Measurements from ENCODE around the gene SCGB2B2.
"Not testable (repeated sequence)": the region's sequence is repeated elsewhere in the genome, so short reads cannot be mapped to it uniquely, and the experiment has no call there.

Gene SCGB2B2

GRCh38 chr19:34692549-34692948 lies 15.6 kb upstream of the SCGB2B2 start:
- no peak for DNase-seq (ENCODE audit: low read depth, low spot score)
- no peak for TF ChIP-seq FOXP2 (optimal IDR thresholded peaks at IDR 0.05; ENCODE audit: control extremely low read depth, extremely low read length, insufficient read depth)
- no peak for TF ChIP-seq EZH2 (IDR thresholded peaks at IDR 0.05)
- TF ChIP-seq POLR2AphosphoS5 (IDR thresholded peaks at IDR 0.05; ENCODE audit: borderline replicate concordance, low read depth, low read length) = no peak
- no peak overlapping the region for H3K4me3 ChIP-seq
- H3K36me3 ChIP-seq (ENCODE audit: insufficient read depth, low read length) = no peaks in the 10 kb centered on the region
- H3K9me3 ChIP-seq (ENCODE audit: low read depth, low read length) = no peaks in the 10 kb centered on the region
- no peak overlapping the region for H3K27ac ChIP-seq
- no peak overlapping the region for H3K9ac ChIP-seq (ENCODE audit: insufficient read length)

- H3K9me3 ChIP-seq (ENCODE audit: low read depth, low read length) = peaks cover 6% of the 10 kb centered on the region; the same call in 1 of the 2 replicates
- TF ChIP-seq POLR2AphosphoS5 (IDR thresholded peaks at IDR 0.05; ENCODE audit: borderline replicate concordance, low read depth, low read length) (no peak), FOXP2 (optimal IDR thresholded peaks at IDR 0.05; ENCODE audit: control extremely low read depth, extremely low read length, insufficient read depth) (no peak), EZH2 (IDR thresholded peaks at IDR 0.05) (no peak)
- no peak overlapping the region for H3K4me3 ChIP-seq
- no peaks in the 10 kb centered on the region; the same call in 1 of the 2 replicates for H3K36me3 ChIP-seq (ENCODE audit: insufficient read depth, low read length)
- no peak overlapping the region for H3K9ac ChIP-seq (ENCODE audit: insufficient read length)
- H3K27ac ChIP-seq = no peak overlapping the region
- DNase-seq (ENCODE audit: low read depth, low spot score) = no peak
Observed at GRCh38 chr19:34690372-34690771, 13.4 kb upstream of the SCGB2B2 start.

GRCh38 chr19:34688592-34688991 lies 11.6 kb upstream of the SCGB2B2 start:
- Histone ChIP-seq H3K27ac (no peak overlapping the region), H3K9ac (ENCODE audit: insufficient read length) (no peak overlapping the region), H3K9me3 (ENCODE audit: low read depth, low read length) (peaks cover 10% of the 10 kb centered on the region), H3K36me3 (ENCODE audit: insufficient read depth, low read length) (peaks cover 15% of the 10 kb centered on the region), H3K4me3 (no peak overlapping the region)
- TF ChIP-seq POLR2AphosphoS5 (IDR thresholded peaks at IDR 0.05; ENCODE audit: borderline replicate concordance, low read depth, low read length) (no peak), FOXP2 (optimal IDR thresholded peaks at IDR 0.05; ENCODE audit: control extremely low read depth, extremely low read length, insufficient read depth) (no peak), EZH2 (IDR thresholded peaks at IDR 0.05) (no peak)
- DNase-seq (ENCODE audit: low read depth, low spot score) = no peak

- no peak for TF ChIP-seq FOXP2 (optimal IDR thresholded peaks at IDR 0.05; ENCODE audit: control extremely low read depth, extremely low read length, insufficient read depth)
- TF ChIP-seq POLR2AphosphoS5 (IDR thresholded peaks at IDR 0.05; ENCODE audit: borderline replicate concordance, low read depth, low read length) = no peak
- no peak for TF ChIP-seq EZH2 (IDR thresholded peaks at IDR 0.05)
- no peak for DNase-seq (ENCODE audit: low read depth, low spot score)
- Histone ChIP-seq H3K36me3 (ENCODE audit: insufficient read depth, low read length) (peaks cover 28% of the 10 kb centered on the region), H3K9ac (ENCODE audit: insufficient read length) (no peak overlapping the region), H3K9me3 (ENCODE audit: low read depth, low read length) (peaks cover 17% of the 10 kb centered on the region), H3K27ac (no peak overlapping the region), H3K4me3 (no peak overlapping the region)
Observed at GRCh38 chr19:34687348-34687747, 10.4 kb upstream of the SCGB2B2 start.

GRCh38 chr19:34686455-34686854 lies 9.5 kb upstream of the SCGB2B2 start:
- H3K27ac ChIP-seq = no peak overlapping the region
- peaks cover 24% of the 10 kb centered on the region for H3K9me3 ChIP-seq (ENCODE audit: low read depth, low read length)
- TF ChIP-seq EZH2 (IDR thresholded peaks at IDR 0.05) (no peak), POLR2AphosphoS5 (IDR thresholded peaks at IDR 0.05; ENCODE audit: borderline replicate concordance, low read depth, low read length) (no peak), FOXP2 (optimal IDR thresholded peaks at IDR 0.05; ENCODE audit: control extremely low read depth, extremely low read length, insufficient read depth) (no peak)
- DNase-seq (ENCODE audit: low read depth, low spot score) = no peak
- no peak overlapping the region for H3K4me3 ChIP-seq
- no peak overlapping the region for H3K9ac ChIP-seq (ENCODE audit: insufficient read length)
- H3K36me3 ChIP-seq (ENCODE audit: insufficient read depth, low read length) = peaks cover 37% of the 10 kb centered on the region

GRCh38 chr19:34685266-34685665 lies 8.3 kb upstream of the SCGB2B2 start:
- H3K9ac ChIP-seq (ENCODE audit: insufficient read length) = not testable (repeated sequence)

GRCh38 chr19:34681478-34681877 lies 4.5 kb upstream of the SCGB2B2 start:
- Histone ChIP-seq H3K36me3 (ENCODE audit: insufficient read depth, low read length) (peaks cover 68% of the 10 kb centered on the region), H3K27ac (no peak overlapping the region), H3K4me3 (no peak overlapping the region), H3K9me3 (ENCODE audit: low read depth, low read length) (peaks cover 27% of the 10 kb centered on the region), H3K9ac (ENCODE audit: insufficient read length) (no peak overlapping the region)
- no peak for DNase-seq (ENCODE audit: low read depth, low spot score)
- TF ChIP-seq EZH2 (IDR thresholded peaks at IDR 0.05) (no peak), POLR2AphosphoS5 (IDR thresholded peaks at IDR 0.05; ENCODE audit: borderline replicate concordance, low read depth, low read length) (no peak), FOXP2 (optimal IDR thresholded peaks at IDR 0.05; ENCODE audit: control extremely low read depth, extremely low read length, insufficient read depth) (no peak)

More at GRCh38 chr19:34685266-34685665, 8.3 kb upstream of the SCGB2B2 start:
- H3K27ac ChIP-seq; H3K4me3 ChIP-seq; DNase-seq (ENCODE audit: low read depth, low spot score): not testable (repeated sequence)
- Histone ChIP-seq H3K9me3 (ENCODE audit: low read depth, low read length) (peaks cover 27% of the 10 kb centered on the region), H3K36me3 (ENCODE audit: insufficient read depth, low read length) (peaks cover 48% of the 10 kb centered on the region)

GRCh38 chr19:34678421-34678820 lies 1.5 kb upstream of the SCGB2B2 start:
- Histone ChIP-seq H3K27ac (no peak overlapping the region), H3K4me3 (peak overlapping the region; percentile 98), H3K36me3 (ENCODE audit: insufficient read depth, low read length) (peaks cover 51% of the 10 kb centered on the region), H3K9me3 (ENCODE audit: low read depth, low read length) (peaks cover 16% of the 10 kb centered on the region; the same call in 1 of the 2 replicates), H3K9ac (ENCODE audit: insufficient read length) (no peak overlapping the region)
- TF ChIP-seq FOXP2 (optimal IDR thresholded peaks at IDR 0.05; ENCODE audit: control extremely low read depth, extremely low read length, insufficient read depth) = no peak
- TF ChIP-seq EZH2 (IDR thresholded peaks at IDR 0.05) = no peak
- no peak for TF ChIP-seq POLR2AphosphoS5 (IDR thresholded peaks at IDR 0.05; ENCODE audit: borderline replicate concordance, low read depth, low read length)
- DNase-seq (ENCODE audit: low read depth, low spot score) = no peak

- Histone ChIP-seq H3K27ac (peak overlapping the region; percentile 96), H3K9ac (ENCODE audit: insufficient read length) (peak overlapping the region; percentile 95), H3K9me3 (ENCODE audit: low read depth, low read length) (peaks cover 14% of the 10 kb centered on the region; the same call in 1 of the 2 replicates), H3K4me3 (peak overlapping the region; percentile 98), H3K36me3 (ENCODE audit: insufficient read depth, low read length) (peaks cover 47% of the 10 kb centered on the region)
- TF ChIP-seq EZH2 (IDR thresholded peaks at IDR 0.05) (no peak), FOXP2 (optimal IDR thresholded peaks at IDR 0.05; ENCODE audit: control extremely low read depth, extremely low read length, insufficient read depth) (no peak), POLR2AphosphoS5 (IDR thresholded peaks at IDR 0.05; ENCODE audit: borderline replicate concordance, low read depth, low read length) (no peak)
- DNase-seq (ENCODE audit: low read depth, low spot score) = no peak
Observed at GRCh38 chr19:34678085-34678412, 1.1 kb upstream of the SCGB2B2 start.
